Myometrial cell (primary cell): ENCODE results near the gene SPANXN2. TPM values are rescaled to one million over a fixed set of nuclear protein-coding genes. Genes with fewer than 3 reads are reported as not detected.

Experiments used
- total RNA-seq: library from RNA; depleted of rRNA; stranded (reverse); fragments of >200 nt; gene quantifications from 2 replicates; pipeline ENCODE4 v1.2.3, GENCODE V29; 2015

Gene SPANXN2, protein sequence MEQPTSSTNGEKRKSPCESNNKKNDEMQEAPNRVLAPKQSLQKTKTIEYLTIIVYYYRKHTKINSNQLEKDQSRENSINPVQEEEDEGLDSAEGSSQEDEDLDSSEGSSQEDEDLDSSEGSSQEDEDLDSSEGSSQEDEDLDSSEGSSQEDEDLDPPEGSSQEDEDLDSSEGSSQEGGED
- total RNA-seq: not detected in 2 replicates

GRCh38 chrX:143720652-143721051 lies at the start of gene SPANXN2:
Gene SPANXN2 (minus strand): TSS chrX:143720752. CDS start chrX:143720668, 84 bp downstream.

Other genes with a start within 250 kb of the SPANXN2 start
- gene SPANXN3, start 203.3 kb downstream of the SPANXN2 start, total RNA-seq: not detected in 2 replicates
- gene SLITRK4, start 84.7 kb downstream of the SPANXN2 start, total RNA-seq: not detected in 2 replicates
- not detected in 2 replicates for gene UBE2NL, start 163.3 kb upstream of the SPANXN2 start, total RNA-seq